ENCODE results near the gene DZIP1. TPM values are rescaled to one million over a fixed set of nuclear protein-coding genes. Genes with fewer than 3 reads are reported as not detected.

Gene DZIP1
- total and polyA plus RNA-seq, 10 donors: 2.9 to 8.5 (median 5.2) TPM

DNA sequence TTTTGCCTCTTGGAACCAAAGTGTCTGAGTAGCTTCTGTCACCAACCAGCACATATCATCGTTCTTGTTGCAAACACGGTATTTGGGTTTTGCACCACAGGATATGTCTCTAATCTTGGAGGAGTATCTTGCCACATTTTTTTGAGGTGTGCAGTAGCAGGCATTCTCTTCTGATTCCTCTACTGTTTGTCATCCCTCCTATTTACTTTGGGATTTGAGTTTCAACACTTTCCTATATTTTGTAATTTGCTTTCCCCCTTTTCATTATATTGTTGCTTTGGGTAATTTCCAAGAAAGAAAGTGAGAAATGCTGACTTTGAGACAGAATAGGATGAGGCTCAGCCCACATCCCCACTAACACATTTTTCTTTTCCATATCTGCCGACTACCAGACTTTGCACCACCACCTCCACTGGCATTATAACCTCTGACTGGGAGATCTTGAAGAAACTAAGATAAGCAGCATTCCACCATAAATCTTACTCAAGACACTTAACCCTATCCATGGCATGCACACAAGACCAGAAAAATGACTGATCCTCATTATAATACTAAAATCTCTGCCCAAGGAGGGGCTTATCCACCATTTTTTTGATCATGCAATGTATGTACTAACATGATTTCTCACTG lies 12.0 kb upstream of the DZIP1 start:
- intact Hi-C loops (cut with DNase I; ENCODE audit: low total_unique reads): no loop called here
- H3K4me1 ChIP-seq: no peaks in the 10 kb centered on the region
- H3K9me3 ChIP-seq: peaks cover 0 to 10% (median 1%) of the 10 kb centered on the region in 8 donors
- WGBS, 5 donors: 62 to 79% (median 67%) methylated on average over 3 of the region's 3 CpGs
- TF ChIP-seq POLR2AphosphoS5 (IDR thresholded peaks at IDR 0.05) (no peak), POLR2A (IDR thresholded peaks at IDR 0.05) (no peak)
- TF ChIP-seq, protein P1, sequence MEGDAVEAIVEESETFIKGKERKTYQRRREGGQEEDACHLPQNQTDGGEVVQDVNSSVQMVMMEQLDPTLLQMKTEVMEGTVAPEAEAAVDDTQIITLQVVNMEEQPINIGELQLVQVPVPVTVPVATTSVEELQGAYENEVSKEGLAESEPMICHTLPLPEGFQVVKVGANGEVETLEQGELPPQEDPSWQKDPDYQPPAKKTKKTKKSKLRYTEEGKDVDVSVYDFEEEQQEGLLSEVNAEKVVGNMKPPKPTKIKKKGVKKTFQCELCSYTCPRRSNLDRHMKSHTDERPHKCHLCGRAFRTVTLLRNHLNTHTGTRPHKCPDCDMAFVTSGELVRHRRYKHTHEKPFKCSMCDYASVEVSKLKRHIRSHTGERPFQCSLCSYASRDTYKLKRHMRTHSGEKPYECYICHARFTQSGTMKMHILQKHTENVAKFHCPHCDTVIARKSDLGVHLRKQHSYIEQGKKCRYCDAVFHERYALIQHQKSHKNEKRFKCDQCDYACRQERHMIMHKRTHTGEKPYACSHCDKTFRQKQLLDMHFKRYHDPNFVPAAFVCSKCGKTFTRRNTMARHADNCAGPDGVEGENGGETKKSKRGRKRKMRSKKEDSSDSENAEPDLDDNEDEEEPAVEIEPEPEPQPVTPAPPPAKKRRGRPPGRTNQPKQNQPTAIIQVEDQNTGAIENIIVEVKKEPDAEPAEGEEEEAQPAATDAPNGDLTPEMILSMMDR (IDR thresholded peaks at IDR 0.05 in 8 of 11, conservative IDR thresholded peaks at IDR 0.05 in 3 of 11): no peak
- no peak for DNase-seq
- H3K4me3 ChIP-seq: no peak overlapping the region
- no peaks in the 10 kb centered on the region for H3K36me3 ChIP-seq
- no peak overlapping the region for H3K27ac ChIP-seq
- no peaks in the 10 kb centered on the region for H3K27me3 ChIP-seq (replicated peaks in 1 of 7)

DNA sequence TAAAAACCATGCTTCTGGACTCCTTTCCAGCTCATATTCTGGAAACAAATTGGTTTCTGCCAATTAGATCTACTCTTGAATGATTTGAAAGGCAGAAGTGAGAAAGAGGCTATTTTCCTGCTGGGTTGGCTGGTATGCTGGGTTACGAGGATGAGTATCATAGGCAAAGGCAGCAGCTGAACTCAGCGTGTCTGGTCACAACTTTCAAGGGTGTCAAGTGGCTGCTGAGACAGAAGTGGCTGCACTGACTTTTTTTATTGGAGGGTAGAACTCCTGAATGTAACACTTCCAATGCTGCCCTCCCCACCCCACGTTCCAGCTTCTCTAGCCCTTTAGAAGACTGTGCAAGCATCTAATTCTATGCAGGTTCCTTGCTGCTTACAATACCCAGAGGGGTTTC lies 8.3 kb upstream of the DZIP1 start:
- DNase-seq: no peak
- H3K36me3 ChIP-seq: no peaks in the 10 kb centered on the region
- H3K4me3 ChIP-seq: no peak overlapping the region
- intact Hi-C loops (cut with DNase I; ENCODE audit: low total_unique reads): no loop called here
- 58 to 83% (median 73%) methylated on average over 3 of the region's 3 CpGs for WGBS, 5 donors
- H3K27ac ChIP-seq: no peak overlapping the region
- TF ChIP-seq POLR2AphosphoS5 (IDR thresholded peaks at IDR 0.05) (no peak), POLR2A (IDR thresholded peaks at IDR 0.05) (no peak)
- TF ChIP-seq, protein P1 (IDR thresholded peaks at IDR 0.05 in 8 of 11, conservative IDR thresholded peaks at IDR 0.05 in 3 of 11): no peak
- H3K9me3 ChIP-seq: peaks cover 0 to under 1% (median 0%) of the 10 kb centered on the region in 8 donors
- H3K4me1 ChIP-seq: no peaks in the 10 kb centered on the region
- H3K27me3 ChIP-seq (replicated peaks in 1 of 7): no peaks in the 10 kb centered on the region

DNA sequence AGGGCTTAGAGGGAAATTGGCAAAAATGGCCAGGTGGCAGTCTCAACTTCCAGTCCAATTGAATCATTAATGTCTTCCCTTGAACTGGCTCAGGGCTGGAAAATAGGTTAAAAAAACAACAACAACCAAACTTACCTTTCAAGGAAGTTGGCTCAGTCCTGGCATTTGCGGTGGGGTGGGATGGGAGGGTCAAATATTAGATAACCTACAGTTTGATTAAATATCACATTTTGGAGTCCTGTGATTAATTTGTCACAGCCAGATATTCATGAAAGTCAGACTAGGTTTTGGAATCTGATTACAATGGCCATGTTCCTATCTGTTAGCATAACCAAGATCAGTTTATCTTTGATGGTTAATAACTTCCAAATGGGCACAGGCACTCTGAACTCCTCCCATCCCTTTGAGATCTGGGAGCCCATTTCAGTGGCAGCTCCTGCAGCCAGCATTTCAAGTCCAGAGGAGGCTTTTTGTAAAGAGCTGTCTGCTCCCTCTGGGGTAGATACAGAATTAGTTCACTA lies 7.8 kb upstream of the DZIP1 start:
- no peak overlapping the region for H3K4me3 ChIP-seq
- WGBS, 5 donors: 56 to 91% (median 80%) methylated on average over 1 of the region's 1 CpG
- no peaks in the 10 kb centered on the region for H3K27me3 ChIP-seq (replicated peaks in 1 of 7)
- TF ChIP-seq, protein P1 (IDR thresholded peaks at IDR 0.05 in 8 of 11, conservative IDR thresholded peaks at IDR 0.05 in 3 of 11): no peak
- TF ChIP-seq POLR2A (IDR thresholded peaks at IDR 0.05) (no peak), POLR2AphosphoS5 (IDR thresholded peaks at IDR 0.05) (no peak)
- H3K4me1 ChIP-seq: no peaks in the 10 kb centered on the region
- intact Hi-C loops (cut with DNase I; ENCODE audit: low total_unique reads): no loop called here
- H3K36me3 ChIP-seq: no peaks in the 10 kb centered on the region
- H3K27ac ChIP-seq: no peak overlapping the region
- H3K9me3 ChIP-seq: no peaks in the 10 kb centered on the region
- no peak for DNase-seq

DNA sequence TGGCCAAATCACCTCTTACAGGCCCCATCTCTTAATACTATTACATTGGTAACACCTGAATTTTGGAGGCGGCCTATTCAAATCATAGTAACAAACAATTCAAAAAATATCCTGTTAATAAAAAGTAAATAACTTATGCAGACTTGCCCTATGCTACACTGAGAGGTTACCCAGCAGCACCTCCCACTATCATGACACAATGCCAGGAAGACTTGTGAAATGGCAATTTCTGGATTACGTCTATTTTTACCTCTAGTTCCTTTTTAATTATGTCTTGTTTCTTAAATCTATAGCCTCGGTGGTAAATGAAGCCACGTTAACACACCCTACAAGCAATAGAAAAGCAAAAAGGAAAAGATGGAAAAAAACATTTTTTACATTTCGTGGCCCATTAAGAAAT lies 6.2 kb upstream of the DZIP1 start:
- no peak overlapping the region for H3K4me3 ChIP-seq
- TF ChIP-seq, protein P1 (IDR thresholded peaks at IDR 0.05 in 8 of 11, conservative IDR thresholded peaks at IDR 0.05 in 3 of 11): no peak
- TF ChIP-seq POLR2A (IDR thresholded peaks at IDR 0.05) (no peak), POLR2AphosphoS5 (IDR thresholded peaks at IDR 0.05) (no peak)
- peaks cover 0 to 5% (median 0%) of the 10 kb centered on the region in 7 donors for H3K27me3 ChIP-seq (replicated peaks in 1 of 7)
- intact Hi-C loops (cut with DNase I; ENCODE audit: low total_unique reads): no loop called here
- DNase-seq: no peak
- H3K36me3 ChIP-seq: no peaks in the 10 kb centered on the region
- WGBS, 5 donors: 54 to 71% (median 63%) methylated on average over 5 of the region's 5 CpGs
- peak overlapping the region in 1 of 8 donors; percentile 42 for H3K27ac ChIP-seq
- H3K9me3 ChIP-seq: no peaks in the 10 kb centered on the region
- no peaks in the 10 kb centered on the region for H3K4me1 ChIP-seq
